ENCODE results near the gene LTC4S. TPM values are rescaled to one million over a fixed set of nuclear protein-coding genes. Genes with fewer than 3 reads are reported as not detected.
"Not testable (repeated sequence)": the region's sequence is repeated elsewhere in the genome, so short reads cannot be mapped to it uniquely, and the experiment has no call there.

Gene LTC4S, protein sequence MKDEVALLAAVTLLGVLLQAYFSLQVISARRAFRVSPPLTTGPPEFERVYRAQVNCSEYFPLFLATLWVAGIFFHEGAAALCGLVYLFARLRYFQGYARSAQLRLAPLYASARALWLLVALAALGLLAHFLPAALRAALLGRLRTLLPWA
- 1.5 TPM for total RNA-seq

DNA sequence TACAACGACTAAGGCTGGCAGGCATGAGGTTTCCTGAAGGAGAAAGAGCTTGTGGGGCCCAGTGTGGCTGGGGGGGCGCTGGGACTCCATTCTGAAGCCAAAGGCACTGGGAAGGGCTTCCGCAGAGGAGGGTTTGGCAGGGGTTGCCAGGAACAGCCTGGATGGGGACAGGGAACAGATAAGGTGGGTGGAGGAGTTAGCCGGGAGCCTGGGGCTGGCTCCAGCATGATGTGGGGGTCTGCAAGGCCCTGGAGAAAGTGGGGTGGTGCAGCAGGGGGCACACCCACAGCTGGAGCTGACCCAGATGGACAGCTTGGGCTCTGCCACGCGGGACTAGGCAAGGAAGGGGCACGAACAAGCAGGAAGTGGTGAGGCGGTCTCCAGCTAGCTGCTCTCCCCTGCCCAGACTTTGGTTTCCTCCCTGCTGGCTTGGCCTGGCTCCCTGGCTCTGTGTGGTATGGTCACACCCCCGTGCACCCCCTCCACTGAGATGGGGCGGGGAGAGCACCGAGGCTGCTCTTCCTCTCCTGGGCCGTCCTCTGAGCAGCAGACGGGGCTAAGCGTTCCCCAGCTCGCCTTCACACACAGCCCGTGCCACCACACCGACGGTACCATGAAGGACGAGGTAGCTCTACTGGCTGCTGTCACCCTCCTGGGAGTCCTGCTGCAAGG, at the start of gene LTC4S:
LTC4S (plus strand) TSS at position 519 of the 672 bp plus-strand sequence; CDS start at position 614, 95 bp downstream.
- peak; percentile 28 for DNase-seq

DNA sequence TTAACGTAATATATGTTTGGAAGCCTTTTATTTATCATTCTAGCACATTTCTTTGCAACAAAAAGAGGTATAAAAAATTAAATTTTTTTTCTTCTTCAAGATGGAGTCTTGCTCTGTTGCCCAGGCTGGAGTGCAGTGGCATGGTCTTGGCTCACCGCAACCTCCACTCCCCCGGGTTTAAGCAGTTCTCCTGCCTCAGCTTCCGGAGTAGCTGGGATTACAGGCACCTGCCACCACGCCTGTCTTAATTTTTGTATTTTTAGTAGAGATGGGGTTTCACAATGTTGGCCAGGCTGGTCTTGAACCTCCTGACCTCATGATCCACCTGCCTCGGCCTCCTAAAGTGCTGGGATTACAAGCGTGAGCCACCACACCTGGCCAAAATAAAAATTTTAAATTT, 49.7 kb upstream of the LTC4S start:
- not testable (repeated sequence) for DNase-seq

DNA sequence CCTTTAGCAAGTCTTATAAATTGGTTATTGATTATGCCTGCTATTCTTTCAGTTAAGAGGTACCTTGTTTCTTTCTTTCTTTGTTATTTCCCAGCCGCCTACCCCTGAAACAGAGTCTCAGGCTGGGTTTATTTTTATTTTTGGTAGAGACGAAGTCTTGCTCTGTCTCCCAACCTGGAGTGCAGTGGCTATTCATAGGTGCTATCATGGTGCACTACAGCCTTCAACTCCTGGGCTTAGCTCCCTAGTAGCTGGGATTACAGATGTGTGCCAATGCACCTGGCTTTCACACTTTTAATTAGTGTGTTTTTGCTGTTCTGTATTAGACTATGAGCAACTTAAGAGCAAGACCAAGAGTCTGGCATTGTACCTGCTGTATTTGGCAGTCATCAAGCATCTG, 46.9 kb upstream of the LTC4S start:
- DNase-seq, result no peak

DNA sequence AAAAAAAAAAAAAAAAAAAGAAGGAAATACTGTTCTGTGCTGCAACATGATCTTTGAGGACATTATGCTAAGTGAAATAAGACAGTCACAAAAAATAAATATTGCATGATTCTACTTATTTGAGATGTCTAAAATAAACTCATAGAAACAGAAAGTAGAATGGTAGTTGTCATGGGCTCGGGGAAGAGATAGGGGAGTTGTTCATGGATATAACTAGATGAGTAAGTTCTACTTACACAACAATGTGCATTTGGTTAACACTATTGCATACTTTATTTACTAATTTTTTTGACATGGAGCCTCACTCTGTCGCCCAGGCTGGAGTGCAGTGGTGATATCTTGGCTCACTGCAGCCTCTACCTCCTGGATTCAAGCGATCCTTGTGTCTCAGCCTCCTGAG, 46.0 kb upstream of the LTC4S start:
- no peak for DNase-seq

DNA sequence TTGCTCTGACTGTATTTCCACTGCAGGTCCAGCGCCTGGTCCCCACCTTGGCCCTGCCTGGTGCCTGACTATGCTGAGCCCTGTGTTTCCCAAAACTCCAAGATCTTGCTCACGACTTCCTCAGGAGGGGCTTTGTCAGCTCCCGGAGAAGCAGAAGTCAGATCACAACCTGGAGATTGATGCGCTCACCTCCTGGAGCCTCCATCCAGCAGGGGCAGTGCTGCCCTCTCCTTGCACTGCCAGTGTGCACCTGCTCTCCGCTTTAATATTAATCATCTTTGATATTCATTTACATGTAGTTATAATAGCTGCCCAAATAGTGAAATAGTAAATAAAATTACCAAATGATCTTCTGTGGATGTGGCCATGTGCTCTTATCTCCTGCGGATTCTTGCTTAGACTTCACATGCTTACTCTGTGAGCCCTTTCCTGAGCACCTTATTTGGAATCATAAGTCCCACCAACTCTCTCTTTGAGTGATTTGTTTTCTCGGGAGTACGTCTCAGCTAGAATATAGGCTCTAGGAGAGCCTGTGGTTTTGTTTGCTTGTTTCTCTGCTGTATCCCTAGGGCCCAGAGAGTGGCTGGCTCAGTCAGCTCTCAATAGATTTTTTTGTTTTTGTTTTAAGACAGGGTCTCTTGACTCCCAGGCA, 43.8 kb upstream of the LTC4S start:
- no peak for DNase-seq

DNA sequence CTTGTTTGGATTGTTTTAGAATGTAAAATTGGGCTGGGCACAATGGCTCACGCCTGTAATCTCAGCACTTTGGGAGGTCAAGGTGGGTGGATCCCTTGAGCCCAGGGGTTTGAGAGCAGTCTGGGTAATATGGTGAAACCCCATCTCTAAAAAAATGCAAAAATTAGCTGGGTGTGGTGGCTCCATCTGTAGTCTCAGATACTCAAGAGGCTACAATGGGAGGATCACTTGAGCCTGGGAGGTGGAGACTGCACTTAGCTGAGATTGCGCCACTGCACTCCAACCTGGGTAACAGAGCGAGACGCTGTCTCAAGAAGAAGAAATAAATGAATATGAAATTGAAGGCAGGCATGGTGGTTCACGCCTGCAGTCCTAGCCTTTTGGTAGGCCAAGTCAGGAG, 39.8 kb upstream of the LTC4S start:
- no peak for DNase-seq

DNA sequence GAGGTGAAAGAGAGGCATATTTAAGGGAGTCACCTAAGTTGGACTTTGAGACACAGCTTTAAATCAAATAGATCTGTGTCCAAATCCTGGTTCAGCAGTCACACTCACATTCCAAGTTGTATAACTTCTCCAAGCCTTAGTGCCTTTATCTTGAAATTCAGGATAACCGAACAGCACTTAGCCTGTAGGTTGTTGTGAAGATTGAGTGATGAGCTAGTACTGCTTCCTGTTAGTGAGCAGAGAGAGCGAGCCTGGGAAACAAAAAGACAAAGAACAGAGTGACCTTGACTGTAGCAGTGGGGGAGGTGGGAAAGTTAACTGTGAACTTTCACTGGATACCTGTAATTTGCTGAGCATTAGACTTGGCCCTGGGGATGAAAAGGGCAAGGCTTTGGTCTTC, 38.8 kb upstream of the LTC4S start:
- DNase-seq, result no peak

DNA sequence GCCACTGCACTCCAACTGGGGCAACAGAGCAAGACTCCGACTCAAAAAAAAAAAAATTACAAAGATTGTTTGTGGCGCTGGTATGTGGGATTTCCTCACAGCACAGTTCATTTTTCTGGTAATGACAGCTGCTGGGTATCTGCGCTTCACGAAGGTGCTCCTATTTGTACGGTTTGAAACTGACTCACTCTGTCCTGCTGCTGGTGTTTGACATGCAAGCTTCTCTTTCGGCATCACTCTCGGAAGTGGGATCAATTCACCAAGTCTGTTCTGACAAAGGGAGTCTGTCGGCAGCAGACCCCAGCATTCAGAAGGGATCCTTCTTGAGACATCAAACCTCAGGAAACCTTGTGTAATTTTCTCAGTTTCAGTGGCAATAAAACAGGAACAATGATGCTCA, 34.8 kb upstream of the LTC4S start:
- DNase-seq, result no peak

DNA sequence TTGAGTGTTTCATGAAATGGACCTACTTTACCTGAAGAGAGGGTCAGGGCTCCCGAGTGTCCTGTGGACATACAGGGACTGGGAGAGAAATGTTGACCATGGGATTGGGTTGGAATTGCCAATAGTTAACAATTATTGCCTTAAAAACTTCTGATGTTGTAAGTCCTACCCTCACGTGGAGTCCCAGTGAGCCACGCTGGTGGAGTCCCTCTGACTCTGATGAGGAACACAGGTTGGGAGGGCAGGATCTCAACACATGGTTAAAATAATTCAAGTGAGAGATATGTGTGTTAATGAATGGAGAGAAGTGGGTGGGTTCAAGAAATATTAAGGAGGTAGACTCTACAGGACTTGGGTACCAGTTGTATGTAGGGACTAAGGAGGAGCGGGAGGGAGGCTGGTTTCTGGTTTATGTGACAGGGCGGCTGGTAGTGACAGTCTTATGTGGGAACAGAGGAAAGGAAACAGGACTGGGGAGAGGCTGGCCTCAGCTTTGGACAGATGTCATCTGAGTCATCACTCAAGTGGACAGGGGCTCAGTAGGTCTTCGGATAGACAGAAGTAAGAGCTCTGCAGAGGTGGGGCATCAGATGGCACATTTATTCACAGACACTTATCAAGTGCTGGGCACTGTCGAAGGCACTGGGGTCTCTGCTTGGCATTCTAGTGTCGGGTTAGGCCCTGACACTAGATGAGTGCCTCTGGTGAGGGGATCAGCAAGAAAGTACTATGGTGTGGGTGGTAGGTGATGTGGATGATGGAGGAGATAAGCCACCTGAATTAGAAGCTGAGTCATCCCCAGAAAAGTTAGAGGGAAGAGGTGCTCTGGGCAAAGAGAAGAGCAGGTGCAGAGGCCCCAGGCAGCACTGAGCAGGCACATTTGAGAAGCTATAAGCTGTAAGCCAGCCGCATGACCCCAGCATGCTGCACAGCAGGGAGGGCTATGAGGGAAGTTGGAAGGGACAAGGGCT, 33.9 kb upstream of the LTC4S start:
- no peak for DNase-seq

DNA sequence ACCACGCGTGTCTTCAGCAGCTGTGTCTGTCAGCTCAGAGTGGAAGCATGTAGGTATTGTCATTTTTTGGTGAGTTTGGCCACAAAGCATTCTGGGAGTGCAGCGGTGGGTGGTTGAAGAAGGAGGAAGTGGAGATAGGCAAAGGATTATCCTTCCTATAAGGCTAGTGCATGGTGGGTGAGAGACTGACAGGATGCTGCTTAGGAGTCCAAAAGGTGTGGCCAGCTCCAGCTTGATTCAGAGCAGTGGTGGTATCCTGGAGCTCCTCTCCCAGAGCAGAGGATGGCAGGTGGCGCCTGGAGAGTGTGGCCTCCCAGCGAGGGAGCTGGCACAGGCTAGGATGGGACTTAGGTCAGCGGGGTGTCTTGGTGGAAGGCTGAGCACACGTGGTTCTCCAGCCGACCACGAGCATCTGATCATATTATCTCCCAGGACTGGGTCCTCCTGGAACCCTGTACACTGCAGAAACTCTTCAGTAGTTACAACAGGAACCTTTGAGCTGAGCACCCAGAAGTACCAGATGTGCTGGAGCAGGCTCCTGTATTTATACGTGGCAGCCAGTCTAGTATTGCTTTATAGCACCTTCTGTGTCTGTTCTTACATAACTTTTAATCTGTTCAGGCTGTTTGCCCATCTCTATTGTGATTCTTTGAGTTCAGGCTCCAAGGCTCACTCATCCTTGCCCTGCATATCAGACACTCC, 31.6 kb upstream of the LTC4S start:
- DNase-seq, result no peak

DNA sequence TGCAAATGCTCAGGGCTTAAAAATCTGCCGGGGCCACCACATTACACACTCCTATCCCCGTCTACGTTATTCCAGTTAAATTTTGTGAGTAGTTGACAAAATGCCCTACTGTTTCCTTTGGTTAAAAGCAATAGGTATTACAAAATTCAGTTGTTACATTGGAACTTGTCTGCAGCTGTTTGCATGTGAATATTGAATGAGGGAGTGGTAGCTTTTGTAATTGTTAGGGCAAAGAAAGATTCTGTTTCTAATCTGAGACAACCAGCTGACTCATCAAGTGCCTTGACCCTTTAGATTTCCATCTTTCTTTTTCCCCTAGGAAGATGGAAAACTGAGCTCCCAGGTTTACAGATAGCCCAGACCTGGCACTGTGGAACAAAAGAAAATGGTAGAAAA, 31.0 kb upstream of the LTC4S start:
- no peak for DNase-seq

DNA sequence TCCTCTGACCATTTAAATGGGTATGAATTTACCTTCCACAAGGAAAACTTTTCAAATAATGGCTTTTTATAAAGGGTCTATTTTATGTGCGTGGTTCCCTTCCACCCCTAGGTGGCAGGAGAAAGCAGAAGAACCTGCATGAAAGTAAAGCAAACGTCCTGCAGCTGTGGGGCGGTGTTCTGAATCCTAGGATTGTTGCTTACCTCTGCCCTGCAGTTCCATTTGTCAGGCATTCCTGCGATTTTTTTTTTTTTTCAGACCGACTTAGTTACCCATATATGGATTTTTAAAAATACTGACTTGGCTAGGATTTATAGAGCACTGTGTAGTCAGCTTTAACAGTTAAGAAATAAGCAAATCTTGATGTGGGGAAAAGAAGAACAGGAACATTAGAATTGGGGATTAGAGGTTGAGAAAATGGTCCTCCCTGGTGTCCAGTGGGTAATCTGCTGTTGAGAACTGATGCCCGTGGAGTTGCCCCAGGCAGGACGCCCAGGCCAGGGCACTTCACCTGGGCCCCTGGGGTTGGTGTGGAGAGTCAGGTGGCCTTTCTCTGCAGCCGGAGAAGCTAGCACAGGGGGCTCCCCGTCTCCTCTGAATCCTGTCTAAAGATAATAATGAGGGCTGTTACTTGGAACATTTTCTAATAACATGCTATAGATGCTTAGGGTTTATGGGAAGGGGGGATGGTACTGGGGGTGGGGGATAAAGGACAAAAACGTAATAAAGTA, 30.4 kb upstream of the LTC4S start:
- DNase-seq, result peak; percentile 35

DNA sequence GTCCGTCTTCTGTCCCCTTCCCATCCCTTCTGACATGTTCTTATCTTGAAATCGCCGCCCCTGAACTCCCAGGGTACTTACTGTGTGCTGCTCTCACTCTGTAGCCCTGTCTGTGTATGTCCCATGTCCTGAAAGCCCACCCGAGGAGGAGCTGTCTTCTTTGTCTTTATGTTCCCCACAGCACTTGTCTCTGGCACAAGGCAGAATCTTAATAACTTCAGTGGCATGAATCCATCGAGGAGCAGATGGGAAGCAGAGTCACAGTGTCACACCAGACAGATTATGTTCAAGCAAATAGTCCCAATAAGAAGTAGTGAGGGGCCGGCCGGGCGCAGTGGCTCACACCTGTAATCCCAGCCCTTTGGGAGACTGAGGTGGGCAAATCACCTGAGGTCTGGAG, 29.7 kb upstream of the LTC4S start:
- DNase-seq, result no peak

DNA sequence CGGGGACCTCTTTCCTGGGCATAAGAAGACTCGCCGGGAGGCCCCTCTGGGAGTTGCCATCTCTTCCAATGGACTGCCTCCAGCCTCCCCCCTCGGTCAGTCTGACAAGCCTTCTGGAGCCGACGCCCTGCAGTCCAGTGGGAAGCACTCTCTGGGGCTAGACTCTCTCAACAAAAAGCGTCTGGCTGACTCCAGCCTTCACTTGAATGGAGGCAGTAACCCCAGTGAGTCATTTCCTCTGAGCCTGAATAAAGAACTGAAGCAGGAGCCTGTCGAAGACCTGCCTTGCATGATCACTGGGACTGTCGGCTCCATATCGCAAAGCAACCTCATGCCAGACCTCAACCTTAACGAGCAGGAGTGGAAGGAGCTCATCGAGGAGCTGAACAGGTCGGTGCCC, 28.4 kb upstream of the LTC4S start:
- no peak for DNase-seq

DNA sequence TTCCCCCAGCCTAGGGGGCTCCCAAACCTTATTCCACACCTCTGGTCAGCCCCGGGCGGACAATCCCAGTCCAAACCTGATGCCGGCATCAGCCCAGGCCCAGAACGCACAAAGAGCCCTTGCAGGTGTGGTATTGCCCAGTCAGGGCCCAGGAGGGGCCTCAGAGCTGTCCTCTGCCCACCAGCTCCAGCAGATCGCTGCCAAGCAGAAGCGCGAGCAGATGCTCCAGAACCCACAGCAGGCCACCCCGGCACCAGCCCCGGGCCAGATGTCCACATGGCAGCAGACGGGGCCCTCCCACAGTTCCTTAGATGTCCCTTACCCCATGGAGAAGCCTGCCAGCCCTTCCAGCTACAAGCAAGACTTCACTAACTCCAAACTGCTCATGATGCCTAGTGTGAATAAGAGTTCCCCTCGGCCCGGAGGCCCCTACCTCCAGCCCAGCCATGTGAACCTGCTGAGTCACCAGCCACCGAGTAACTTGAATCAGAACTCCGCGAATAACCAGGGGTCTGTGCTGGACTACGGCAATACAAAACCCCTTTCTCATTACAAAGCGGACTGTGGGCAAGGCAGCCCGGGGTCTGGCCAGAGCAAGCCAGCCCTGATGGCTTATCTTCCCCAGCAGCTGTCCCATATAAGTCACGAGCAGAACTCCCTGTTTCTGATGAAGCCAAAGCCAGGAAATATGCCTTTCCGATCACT, 27.6 kb upstream of the LTC4S start:
- no peak for DNase-seq

DNA sequence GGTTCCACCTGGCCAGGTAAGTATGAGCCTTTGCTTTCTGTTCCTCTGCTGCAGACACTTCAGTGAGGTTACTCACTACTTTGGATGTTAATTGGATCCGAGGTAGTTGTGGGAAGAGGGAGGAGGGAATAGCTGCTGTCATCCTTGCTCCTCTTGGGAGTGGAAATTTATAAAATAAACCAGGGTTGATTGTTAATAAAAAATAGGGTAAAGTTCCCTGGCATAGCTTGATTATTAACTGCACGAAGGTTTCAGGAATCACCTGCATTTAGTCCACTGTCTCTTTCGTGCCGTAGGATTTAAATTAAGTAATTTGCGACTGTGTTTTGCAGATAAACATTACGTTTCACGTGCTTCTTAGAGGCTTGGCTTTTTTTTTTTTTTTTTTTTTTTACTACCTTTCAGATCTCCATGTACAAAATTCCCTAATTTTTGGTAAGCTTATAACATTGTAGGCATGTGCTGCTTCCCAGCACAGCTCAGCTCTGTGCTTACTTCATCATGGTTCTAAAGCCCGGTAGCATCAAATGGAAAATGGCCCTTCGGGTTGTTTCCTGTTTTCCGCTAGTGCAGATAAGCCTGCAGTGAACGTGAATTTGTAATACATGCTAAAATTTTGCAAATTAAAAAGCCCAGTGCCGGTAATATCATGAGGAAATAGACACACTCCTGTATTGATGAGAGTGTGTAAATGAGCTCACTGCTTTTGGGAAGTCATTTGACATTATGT, 26.9 kb upstream of the LTC4S start:
- no peak for DNase-seq

DNA sequence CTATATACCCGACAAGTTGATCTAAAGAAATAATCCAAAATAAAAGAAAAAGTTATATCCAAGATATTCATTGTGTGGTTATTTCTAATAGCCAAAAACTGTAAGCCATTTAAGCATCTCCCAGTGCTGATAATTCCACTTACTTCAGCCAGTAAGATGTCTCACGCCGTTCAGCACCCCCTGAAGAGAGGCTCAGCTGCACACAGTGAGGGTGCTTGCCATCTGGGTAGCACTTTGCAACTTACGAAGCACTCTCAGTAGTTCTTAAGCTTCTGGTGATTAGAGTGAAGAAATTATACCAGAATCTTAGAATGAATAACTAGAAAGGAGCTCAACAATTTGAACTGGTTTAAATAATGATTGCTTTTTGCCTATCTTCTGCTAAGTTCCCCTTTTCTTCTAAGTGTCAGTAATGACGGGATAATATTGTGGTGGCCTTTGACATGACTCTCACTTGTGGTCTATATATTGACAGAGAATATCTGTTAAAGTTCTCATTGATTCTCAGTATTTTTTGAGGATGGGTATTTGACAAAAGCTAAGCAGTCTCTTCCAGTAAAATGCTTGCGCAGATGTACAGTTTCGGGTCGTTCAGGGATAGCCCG, 26.2 kb upstream of the LTC4S start:
- DNase-seq, result no peak

DNA sequence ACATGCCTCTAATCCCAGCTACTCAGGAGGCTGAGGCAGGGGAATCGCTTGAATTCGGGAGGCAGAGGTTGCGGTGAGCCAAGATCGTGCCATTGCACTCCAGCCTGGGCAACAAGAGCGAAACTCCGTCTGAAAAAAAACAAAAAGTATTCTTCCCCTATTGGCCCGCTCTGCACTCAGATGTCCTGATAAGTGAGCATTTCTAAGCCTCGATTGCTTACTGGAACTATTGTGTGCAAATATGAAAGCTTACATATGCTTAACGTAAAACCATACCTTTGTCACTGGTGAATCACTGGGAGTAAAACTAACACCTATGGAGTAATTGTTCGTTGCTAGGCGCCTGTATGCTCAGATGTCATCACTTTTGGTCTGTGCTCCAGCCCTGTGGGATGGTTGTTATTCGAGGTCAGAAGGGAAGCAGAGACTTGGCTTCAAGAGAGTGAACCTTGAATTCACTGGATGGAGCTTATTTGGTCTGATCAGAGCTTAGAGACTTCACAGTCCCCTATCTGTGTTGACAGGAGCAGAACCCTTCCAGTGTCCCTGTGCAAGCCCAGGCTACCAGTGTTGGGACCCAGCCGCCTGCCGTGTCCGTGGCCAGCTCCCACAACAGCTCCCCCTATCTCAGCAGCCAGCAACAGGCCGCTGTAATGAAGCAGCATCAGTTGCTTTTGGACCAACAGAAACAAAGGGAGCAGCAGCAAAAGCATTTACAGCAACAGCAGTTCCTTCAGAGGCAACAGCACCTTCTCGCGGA, 25.3 kb upstream of the LTC4S start:
- DNase-seq, result no peak

DNA sequence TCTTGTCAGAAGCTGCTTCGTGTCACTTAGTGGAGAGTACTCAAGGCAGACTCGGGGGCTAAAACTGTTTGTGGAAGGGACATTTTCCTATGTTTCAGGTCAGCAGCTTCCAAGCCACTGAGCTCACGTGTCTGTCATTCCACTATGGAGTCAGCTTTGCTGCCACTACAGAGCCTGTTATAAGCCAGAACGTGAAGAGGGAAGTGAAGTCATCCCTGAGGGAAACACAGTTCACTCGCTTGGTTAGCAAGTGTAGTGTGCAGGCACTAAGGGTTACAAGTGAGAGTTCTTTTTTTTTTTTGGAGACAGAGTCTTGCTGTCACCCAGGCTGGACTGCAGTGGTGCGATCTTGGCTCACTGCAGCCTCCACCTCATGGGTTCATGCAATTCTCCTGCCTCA, 24.5 kb upstream of the LTC4S start:
- no peak for DNase-seq
